ENCODE results near the gene HMGN2.
A peak's percentile ranks its signal among the peaks of the same experiment; 100 is the strongest.
"Not testable (repeated sequence)": the region's sequence is repeated elsewhere in the genome, so short reads cannot be mapped to it uniquely, and the experiment has no call there.

The HMGN2 gene

DNA sequence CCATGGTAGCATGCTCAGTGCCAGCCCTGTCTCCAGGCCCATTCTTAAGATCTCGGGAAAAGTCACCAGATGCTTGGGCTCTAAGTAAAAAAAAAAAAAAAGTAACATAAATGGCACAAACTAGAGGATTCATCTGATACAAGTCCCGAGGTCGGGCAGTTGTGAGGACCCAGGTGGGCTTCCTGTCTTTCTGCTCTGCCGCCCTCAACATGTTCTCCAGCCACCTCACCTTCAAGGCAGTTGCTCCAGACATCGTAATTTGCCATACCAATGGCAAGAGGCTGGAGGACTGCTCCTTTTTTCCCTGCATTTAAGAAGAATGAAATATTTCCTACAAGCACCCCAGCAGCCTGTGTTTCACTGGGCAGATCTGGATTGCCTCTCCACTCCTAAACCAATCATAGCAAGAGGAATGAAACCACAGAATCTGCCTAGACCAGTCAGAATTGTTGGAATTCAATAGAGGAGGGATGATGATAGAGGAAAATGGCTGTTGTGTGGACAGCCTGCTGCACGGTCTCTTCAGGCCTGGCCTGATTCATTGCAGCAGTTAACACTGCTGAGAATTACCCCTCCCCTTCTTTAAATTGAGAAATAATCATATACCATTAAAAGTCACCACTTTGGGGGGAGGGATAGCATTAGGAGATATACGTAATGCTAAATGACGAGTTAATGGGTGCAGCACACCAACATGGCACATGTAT, 5.4 kb downstream of the HMGN2 start:
- no peak for DNase-seq (ENCODE audit: low read depth in 2 of 2)

DNA sequence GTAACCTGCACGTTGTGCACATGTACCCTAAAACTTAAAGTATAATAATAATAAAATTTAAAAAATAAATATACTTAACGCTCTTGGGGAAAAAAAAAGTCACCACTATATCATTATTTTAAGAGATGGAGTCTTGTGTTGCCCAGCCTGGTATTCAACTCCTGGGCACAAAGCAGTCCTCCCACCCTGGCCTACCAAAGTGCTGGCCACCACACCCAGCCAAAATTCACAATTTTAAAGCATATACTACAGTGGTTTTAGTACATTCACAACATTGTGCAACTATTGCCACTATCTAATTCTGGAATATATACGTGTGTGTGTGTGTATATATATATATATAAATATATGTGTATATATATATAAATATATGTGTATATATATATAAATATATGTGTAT, 5.9 kb downstream of the HMGN2 start:
- DNase-seq (ENCODE audit: low read depth in 2 of 2): no peak

GRCh38 chr1:26478988-26479387, 6.7 kb downstream of the HMGN2 start:
- no peak for DNase-seq (ENCODE audit: low read depth in 2 of 2)

- DNase-seq (ENCODE audit: low read depth in 2 of 2): no peak
Measured at GRCh38 chr1:26482921-26483320, 10.7 kb downstream of the HMGN2 start.

GRCh38 chr1:26483980-26484379, 11.7 kb downstream of the HMGN2 start:
- DNase-seq (ENCODE audit: low read depth in 2 of 2): no peak

DNA sequence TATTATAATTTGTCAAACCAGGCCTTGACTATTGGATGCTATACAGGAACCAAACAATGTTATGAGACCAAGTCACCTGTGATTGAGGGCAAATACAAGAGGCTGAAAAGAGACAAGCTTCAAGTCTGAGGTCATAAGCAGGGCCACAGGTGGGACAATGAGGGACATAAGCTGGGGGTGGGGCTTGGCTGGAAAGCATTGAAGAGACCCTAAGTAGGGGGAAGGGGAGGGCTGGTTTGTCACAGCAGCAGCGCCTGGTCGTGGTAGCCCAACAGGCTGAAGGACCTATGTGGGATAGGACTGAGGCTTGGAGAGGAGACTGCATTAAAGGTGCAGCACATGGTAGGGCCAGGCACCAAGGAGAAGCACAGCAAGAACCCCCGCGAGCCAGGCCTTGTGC, 17.9 kb downstream of the HMGN2 start:
- DNase-seq (ENCODE audit: low read depth in 2 of 2): no peak

- no peak for DNase-seq (ENCODE audit: low read depth in 2 of 2)
Measured at GRCh38 chr1:26493267-26493666, 21.0 kb downstream of the HMGN2 start.

- DNase-seq (ENCODE audit: low read depth in 2 of 2): no peak
Measured at GRCh38 chr1:26493938-26494337, 21.7 kb downstream of the HMGN2 start.

GRCh38 chr1:26496861-26497260, 24.6 kb downstream of the HMGN2 start:
- DNase-seq (ENCODE audit: low read depth in 2 of 2): no peak

GRCh38 chr1:26498894-26499293, 26.7 kb downstream of the HMGN2 start:
- DNase-seq (ENCODE audit: low read depth in 2 of 2): no peak

GRCh38 chr1:26500488-26501175, 28.4 kb downstream of the HMGN2 start:
- peak; percentile 81 to 86 for DNase-seq (ENCODE audit: low read depth in 2 of 2)

GRCh38 chr1:26510711-26511110, 38.5 kb downstream of the HMGN2 start:
- DNase-seq (ENCODE audit: low read depth in 2 of 2): not testable (repeated sequence)

DNA sequence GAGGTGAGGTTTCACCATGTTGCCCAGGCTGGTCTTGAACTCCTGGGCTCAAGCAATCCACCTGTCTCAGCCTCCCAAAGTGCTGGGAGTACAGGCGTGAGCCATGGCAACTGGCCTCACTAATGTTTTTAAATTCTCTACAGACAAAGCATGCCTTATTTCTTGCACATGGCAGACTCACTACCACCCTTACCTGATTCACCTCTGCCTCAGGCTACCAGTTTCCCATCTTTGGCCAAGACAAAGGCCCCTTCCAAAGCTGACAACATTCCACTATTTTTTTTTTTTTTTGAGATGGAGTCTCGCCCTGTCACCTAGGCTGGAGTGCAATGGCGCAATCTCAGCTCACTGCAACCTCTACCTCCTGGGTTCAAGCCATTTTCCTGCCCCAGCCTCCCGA, 43.6 kb downstream of the HMGN2 start:
- not testable (repeated sequence) for DNase-seq (ENCODE audit: low read depth in 2 of 2)

DNA sequence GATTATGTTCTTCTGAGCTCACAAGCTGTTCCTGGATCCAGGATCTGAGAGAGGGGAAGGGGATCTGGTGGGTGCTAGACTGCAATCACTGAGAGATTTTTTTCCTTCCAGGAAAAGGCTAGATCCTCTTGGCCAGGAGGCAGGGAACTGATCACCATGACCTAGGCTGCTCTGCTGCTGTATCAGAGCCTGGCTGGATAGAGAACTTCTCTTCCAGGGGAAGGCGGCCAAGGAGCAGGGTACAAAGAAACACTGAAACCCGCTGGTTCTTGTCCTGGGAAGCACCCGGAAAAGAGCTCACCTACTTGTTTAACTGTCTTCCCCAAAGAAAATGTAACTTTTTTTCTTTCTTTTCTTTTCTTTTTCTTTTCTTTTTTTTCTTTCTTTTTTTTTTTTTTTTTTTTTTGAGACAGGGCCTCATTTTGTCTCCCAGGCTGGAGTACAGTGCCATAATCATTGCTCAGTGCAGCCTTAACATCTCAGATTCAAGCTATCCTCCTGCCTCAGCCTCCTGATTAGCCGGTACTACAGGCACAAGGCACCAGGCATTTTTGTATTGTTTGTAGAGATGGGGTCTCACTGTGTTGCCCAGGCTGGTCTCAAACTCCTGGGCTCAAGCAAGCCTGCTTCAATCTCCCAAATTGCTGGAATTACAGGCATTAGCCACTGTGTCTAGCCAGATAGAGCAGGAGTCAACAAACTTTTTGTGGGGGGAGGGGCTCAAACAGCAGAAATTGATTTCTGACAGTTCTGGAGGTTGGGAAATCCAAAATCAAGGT, 44.9 kb downstream of the HMGN2 start:
- DNase-seq (ENCODE audit: low read depth in 2 of 2): no peak

- no peak for DNase-seq (ENCODE audit: low read depth in 2 of 2)
Measured at GRCh38 chr1:26517766-26518049, 45.5 kb downstream of the HMGN2 start.

GRCh38 chr1:26518355-26518754, 46.1 kb downstream of the HMGN2 start:
- no peak for DNase-seq (ENCODE audit: low read depth in 2 of 2)

- no peak for DNase-seq (ENCODE audit: low read depth in 2 of 2)
Measured at GRCh38 chr1:26520339-26520738, 48.1 kb downstream of the HMGN2 start.

DNA sequence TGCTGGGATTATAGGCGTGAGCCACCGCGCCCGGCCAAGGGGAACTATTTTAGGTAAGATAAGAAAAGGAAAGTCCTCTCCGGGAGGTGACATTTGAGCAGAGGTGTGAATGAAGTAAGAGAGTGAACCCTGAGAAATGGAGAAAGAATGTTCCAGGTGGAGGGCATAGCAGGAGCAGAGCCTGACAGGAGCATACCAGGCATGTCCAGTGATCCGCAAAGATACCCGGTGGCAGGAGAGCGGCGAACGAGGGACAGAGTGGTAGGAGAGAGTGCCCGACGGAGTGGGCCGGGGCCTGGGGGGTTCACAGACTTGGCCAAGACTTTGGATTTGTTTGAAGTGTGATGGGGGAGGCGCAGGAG, 49.4 kb downstream of the HMGN2 start:
- no peak for DNase-seq (ENCODE audit: low read depth in 2 of 2)

DNA sequence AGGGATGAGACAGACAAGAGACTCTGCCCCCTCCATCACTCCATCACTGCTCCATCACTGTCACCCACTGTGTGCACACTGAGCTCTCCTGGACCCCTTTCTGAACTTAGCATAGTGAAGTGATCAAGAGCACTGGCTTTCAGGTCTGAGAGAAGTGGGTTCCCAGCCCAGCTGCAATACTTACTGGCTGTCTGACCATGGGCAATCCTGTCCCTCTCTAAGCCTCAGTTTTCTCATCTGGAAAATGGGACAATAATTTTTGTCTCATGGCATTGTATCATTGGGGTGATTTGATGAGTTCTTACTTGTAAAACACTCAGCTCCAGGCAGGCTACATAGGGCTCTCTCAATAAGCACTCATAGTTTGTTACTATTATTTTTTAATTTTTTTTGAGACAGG, 49.8 kb downstream of the HMGN2 start:
- no peak for DNase-seq (ENCODE audit: low read depth in 2 of 2)

DNA sequence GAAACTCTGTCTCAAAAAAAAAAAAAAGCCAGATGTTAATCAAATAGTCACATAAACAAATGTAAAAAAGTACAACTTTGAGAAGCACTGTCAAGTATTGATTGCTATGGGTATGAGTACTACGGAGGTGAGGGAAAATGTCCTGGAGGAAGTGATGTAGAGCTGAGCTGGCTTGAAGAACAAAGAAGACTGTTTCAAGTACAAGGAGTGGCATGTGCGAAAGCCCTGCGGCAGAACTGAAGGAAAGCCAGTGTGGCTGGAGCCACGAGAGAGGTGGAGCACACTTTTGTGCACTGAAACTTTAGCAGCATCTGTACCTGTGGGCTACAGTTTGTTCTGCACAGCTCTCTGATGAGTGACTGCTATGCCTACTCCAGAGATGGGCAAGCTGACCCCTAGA, 51.9 kb downstream of the HMGN2 start:
- DNase-seq (ENCODE audit: low read depth in 2 of 2): no peak
